Left ventricle myocardium superior (tissue), 1 donor: ENCODE data around the gene PHF23. TPM values are rescaled to one million over a fixed set of nuclear protein-coding genes. Genes with fewer than 3 reads are reported as not detected.
"Not testable (repeated sequence)": the region's sequence is repeated elsewhere in the genome, so short reads cannot be mapped to it uniquely, and the experiment has no call there.

Experiments
- ATAC-seq: fragments of 200-7000 bp; cut with Tn5 transposase; one replicate; pipeline ENCODE4 v1.9.1; 2020; ENCODE audit warnings: mild to moderate bottlenecking, moderate library complexity
- DNase-seq: peaks from one replicate; pipeline ENCODE4 v3.0.0-alpha.2; 2020
- intact Hi-C: fragments of 100-400 bp; cut with micrococcal nuclease; formaldehyde crosslinking; loops from one replicate; pipeline ENCODE4 v1.11.0; 2022
- total RNA-seq: library from RNA; stranded (reverse); fragmentation: NEBNext Ultra II Directional; extraction: Animal tissue kit (Norgen Biotek cat#: 25700); gene quantifications from one replicate; pipeline ENCODE4 v1.2.1, GENCODE V29; 2021
- donor health status: DM: no; HTN: yes; CAD: no; lungs with severe emphysema.

The PHF23 gene
- total RNA-seq, 1 donor from 2014 or later: 29.4 TPM

DNA sequence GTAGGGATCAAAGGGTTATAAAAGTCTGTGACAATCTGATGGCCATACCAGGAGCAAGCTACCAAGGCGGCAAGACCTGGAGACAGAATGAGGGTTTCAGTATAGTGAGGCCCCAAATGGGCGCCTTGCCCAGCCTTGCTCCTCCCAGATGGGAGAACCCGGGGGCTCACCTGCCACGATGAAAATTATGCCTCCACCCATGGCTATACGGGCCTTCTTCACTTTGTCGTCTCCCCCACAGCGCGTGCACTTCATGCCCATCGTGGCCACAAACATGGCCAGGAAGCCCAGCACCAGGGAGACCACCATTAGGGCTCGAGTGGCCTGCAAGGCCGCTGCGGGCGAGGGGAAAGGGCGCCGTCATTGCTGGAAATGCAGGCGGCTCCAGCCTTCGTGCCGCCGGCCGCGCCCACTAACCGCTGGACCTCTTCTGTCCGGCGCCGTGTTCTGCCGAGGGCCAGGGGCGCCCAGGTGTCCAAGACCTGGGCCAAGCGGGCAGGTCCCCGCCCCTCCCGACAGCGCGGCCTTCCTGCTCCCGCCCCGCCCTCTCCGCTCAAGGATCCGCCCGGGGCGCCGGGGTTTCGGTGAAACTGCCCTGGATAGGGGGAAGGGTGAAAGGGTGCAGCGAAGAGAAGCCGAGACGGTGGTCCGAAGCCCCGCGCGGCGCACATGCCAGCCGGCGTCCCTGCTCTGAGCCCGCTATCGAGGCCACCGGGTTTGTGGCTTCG lies 21.6 kb upstream of the PHF23 start:
- DNase-seq (peak; percentile 53), ATAC-seq (peak; percentile 70)
- intact Hi-C loops: no loop called here

DNA sequence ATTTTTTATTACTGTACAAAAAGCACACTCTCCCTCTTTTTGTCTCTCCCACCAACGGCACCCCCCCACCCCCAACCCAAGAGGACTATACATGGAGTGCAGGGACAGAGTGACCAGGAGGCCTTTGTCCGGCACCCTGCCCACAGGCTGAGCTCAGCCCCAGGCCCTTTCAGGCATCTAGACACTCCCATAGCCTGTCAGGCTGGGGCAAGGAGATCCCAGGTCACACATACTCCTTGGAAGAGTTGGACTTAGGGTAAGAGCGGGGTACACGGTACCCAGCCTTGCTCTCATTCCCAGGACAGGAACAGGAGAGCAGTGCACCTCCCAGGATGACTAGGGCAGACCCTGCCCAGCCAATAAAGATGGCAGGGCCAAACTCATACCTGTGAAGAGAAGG lies 20.9 kb upstream of the PHF23 start:
- ATAC-seq: peak; percentile 6
- DNase-seq: no peak
- intact Hi-C loops: no loop called here

DNA sequence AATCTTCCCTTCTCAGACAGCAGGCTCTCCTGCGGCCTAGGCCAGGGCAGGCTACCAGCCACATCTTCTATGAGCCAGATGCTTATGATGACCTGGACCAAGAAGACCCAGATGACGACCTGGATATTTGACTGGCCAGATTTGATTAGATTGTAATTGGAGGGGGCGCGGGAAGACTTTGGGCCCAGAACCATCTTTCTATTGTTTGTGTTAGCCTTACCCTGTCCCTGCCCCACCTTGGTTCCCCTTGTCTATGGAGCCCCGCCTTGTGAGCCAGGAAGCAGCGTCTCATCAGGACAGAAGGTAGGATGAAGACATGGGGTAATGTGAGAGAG lies 20.3 kb upstream of the PHF23 start:
- intact Hi-C loops: no loop called here
- DNase-seq (no peak), ATAC-seq (no peak)

DNA sequence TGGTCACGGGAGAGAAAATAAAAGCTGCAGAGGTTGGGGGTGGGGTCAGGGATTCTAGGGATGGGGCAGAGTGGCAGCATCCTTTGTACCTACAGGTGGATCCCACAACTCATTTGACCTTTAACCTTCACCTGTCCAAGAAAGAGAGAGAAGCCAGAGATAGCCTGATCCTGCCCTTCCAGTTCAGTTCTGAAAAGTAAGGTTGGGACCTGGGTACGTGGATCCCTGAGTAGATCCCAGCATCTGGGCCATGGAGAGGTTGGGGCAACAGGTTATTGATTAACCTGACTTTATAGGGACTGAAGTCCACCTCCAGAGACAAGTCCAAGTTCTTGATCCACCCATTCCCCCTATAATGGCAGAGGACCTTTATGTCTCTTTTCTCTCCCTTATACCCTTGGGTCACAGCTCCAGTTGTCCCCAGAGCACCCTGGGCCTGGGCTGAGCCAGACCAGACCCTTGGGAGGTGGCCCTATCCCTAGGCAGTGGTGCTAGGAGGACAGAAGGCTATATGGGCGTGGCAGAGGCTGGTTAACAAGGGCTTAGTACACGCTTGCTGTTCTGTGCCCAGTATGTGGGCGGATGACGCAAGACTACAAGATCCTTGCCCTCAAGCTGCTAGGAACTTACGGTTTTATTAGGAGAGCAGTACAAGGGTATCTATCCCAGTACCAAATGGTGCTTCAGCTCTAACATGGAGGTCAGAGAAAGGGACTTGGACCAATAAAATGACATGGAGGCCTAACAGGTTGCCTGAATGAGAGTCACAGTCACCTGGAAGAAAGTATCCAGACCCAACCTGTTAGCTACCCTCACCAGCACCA lies 19.7 kb upstream of the PHF23 start:
- intact Hi-C loops: no loop called here
- DNase-seq (no peak), ATAC-seq (no peak)

DNA sequence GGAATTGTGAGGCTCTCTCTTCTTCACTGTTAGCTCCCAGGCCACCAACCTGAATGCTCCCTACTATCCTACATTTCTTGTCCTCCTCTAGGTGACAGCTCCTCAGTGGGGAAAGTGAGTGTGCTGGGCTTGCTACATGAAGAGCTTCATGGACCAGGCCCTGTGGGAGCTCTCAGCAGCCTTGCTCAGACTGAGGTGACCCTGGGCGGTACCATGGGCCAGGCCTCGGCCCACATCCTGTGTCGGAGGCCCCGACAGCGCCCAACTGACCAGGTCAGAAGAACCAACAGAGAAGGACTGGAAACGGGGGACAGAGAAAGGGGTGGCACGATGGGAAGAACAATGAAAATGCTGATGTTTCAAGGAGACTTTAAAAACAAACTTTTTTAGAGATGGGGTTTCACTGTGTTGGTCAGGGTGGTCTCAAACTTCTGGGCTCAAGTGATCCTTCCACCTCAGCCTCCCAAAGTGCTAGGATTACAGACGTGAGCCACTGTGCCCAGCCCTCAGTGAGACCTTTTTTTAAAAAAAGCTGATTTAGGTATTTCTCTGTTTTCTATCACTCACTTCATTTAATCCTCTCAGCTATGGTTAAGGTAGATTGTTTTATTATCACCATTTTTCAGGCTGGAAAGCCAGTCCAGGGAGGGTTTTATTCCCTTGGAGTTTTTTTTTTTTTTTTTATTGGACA lies 17.7 kb upstream of the PHF23 start:
- DNase-seq (no peak), ATAC-seq (no peak)
- intact Hi-C loops: no loop called here

DNA sequence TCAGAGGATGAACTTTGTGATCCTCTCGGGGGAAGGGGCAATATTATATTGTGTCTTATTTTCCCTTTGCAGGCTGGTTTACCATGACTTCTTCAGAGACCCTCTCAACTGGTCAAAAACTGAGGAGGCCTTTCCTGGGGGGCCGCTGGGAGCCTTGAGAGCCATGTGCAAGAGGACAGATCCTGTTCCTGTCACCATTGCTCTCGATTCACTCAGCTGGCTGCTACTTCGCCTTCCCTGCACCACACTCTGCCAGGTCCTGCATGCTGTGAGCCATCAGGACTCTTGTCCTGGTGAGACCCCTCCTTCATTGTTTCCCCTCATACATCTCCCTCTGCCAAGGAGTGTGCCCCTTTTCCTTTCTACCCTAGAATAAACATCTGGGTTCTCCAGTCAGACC lies 15.3 kb upstream of the PHF23 start:
- ATAC-seq (no peak), DNase-seq (no peak)
- intact Hi-C loops: no loop called here

DNA sequence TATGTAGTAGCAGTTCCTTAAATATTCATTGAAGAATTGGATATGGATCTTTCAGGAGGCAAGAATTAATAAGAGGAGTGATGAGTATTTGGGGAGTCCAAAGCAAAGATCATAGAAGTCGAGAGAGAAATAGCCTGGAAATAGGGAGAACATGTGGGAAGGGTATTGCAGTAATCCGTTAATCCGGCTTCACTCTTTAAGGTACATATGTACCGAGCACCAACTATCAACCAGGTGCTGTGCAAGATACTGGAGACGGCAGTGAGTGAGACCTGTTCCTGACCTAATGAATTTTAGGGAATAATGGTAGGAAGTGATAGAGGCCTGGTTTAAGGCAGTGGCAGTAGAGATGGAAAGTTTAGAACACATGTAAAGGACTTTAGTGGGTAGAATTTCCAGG lies 13.8 kb upstream of the PHF23 start:
- intact Hi-C loops: no loop called here
- DNase-seq (no peak), ATAC-seq (no peak)

DNA sequence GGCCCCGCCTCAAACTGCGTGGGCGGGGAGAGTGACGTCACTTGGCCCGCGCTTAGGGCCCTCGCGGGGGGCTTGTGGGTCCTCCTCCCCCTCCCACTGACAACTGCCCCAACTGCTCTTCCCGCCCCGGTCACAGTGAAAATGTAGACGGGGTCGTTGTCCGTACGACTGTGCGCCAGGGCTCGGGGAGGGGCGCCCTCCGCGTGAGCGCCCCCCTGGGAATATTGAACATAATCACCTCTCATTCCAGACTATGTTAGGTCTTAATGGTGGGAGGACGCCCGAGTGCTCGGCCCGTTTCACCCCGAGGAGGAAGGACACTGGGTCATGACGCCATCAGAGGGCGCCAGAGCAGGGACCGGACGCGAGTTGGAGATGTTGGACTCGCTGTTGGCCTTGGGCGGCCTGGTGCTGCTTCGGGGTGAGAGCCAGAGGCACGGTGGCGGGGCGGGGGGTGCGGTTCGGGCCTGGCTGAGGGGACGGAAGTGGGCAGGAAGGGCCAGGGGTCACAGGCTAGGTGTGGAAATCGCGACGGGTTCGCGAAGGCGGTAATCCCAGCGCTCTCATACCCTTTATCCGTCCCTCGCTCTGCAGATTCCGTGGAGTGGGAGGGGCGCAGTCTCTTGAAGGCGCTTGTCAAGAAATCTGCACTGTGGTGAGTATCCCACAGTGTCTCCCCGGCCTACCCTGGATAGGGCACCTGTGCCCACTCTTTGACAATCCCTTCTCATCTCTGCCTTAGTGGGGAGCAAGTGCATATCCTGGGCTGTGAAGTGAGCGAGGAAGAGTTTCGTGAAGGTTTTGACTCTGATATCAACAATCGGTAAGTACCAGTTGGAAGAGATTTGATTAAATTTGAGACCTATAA lies 13.2 kb upstream of the PHF23 start, which contains the start of gene ELP5:
Gene ELP5, plus strand, starts transcription at position 40 of the 868 bp plus-strand sequence. Its CDS starts 336 bp downstream, at position 376.
- intact Hi-C loops: no loop called here
- ATAC-seq (peak; percentile 80), DNase-seq (peak; percentile 96)

DNA sequence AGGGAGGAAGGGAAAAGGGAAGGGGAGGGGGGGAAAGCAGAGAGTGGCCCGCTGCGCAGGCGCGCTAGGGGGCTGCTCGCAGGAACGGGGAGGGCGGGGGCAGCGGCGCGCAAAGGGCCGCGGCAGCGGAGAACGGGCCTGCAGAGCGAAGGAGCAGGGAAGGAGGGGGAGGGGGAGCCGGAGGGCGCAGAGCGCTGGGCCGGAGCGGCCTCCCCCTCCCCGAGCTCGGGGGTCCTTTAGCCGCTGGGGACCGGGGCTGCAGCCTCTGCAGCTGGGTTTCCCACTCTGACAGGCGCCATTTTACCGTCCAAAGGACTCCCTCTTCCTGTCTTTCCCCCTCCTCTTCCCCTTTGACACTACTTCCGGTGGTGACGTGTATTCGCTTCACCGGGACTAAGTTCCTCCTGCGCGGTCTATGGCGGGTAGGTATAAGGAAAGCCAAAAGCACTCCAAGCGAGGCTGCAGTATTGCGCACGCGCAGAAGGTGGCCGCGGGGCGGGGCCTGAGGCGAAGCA lies 12.5 kb upstream of the PHF23 start, which contains the start of gene CTDNEP1:
Gene CTDNEP1, minus strand, starts transcription at position 74 of the 515 bp plus-strand sequence. CDS start 438 bp downstream, outside the sequence.
- peak; percentile 94 for ATAC-seq
- peak; percentile 99 for DNase-seq
- intact Hi-C loops: no loop called here

DNA sequence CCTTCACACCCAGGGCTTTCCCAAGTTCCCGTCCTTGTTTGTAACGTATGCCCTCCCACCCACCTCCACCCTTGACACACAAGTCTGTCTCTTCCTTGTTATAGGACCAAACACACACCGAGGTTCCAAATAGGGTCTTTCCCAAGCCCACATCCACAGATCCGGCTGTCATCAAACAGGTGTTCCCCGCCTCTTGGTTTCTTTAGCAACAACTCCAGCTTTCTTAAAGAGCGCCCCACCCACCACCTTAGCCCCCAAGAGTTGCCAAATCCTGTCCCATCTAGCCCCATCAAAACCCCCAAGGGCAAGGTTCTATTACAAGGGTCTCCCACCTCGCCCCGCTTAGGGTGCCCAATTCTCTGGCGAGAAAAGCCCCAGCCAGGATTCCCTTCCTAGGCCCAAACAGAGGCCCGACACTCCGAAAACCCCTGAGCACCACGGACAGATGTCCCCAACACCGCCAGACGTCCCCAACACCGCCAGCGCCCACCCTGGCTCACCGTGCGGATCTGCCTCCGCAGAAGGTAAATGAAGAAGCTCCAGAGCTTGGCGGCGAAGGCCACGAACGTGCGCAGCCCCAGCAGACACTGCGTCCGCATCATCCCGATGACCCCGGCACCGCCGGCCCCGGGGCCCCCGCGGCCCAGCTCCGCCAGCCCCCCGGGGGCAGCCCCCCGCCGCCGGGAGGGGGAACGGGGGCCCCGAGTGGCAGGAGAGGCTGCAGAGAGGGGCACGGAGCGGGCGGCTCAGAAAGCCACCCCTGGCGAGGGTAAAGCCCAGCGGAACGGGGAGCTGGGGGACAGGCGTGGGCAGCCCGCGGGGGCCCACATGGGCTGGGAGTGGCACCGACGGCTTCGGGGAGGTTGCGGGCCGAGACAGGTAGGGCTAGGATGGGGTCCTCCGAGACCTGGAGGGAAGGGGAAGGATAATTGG lies 11.7 kb upstream of the PHF23 start:
- DNase-seq (peak; percentile 41), ATAC-seq (no peak)
- intact Hi-C loops: no loop called here

DNA sequence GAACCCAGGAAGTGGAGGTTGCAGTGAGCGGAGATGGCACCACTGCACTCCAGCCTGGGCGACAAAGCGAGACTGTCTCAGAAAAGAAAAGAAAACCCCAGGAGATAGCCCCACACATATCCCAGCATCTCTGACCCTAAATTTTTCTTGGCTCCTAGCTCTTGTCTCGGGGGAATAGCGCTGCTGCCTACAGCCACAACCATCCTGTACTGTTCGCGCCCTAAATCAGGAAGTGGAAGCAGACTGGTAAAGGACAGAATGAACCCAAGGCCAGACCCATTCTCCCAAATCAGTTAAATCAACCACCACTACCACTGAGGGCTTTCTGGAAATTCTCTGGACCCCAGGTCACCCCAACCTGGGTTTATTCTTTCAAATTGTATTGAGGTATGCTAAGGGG lies 10.6 kb upstream of the PHF23 start:
- no peak for DNase-seq
- ATAC-seq: no peak
- intact Hi-C loops: no loop called here

DNA sequence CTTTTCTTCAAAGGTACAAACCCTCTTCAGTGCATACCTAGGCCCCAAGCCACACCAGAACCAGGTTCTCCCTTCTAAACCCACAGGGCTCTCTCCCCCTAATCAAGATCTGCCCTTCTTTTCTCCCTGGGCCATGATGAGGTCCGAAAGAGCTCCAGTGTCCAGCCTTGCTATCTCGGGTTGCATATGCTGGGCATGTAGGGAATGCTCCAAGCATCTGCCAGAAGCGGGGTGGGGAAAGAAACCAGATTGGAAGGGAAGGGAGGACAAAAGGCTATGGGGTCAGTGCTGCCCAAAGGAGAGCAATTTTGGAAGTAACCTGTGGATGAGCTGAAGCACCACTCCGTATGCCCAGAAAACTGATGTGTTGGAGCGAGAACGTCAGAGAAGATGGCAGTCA lies 10.0 kb upstream of the PHF23 start:
- DNase-seq (no peak), ATAC-seq (no peak)
- intact Hi-C loops: no loop called here

DNA sequence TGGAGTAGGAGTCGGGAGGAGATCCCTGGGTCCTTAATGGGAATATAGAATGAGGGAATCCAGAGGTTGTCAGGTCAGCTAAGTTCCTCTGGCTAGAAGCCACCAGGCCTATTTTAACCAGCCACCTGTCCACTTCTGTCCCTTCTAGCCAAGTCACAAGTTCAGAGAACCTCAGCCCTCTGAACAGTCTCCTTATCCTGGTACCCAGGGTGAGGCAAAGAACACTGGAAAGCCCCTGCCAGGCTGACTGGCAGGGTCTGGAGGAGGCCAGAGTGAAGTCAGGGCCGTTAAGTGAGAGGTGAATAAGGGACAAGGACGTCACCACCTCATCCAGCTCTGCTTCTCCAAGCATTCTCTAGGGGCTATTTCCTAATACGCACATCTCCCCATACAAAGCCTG lies 9.5 kb upstream of the PHF23 start:
- ATAC-seq (no peak), DNase-seq (no peak)
- intact Hi-C loops: no loop called here

DNA sequence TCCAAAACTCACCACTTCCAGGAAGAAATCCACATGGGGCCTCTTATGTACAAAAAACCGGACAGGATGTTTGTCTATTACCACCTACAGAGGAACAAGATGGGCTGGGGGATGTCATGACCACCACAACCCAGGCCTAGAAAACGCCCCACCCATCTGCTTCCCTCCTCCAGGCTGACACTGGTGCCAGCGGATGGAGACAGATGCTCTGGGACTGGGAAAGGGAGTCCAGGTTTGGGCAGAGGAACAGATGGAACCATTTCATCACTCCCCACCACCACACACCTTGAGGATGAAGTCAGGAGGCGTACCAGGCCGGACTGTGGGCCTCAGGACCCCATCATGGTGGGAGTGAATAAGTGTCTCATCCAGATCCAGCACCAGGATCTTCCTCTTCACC lies 7.5 kb upstream of the PHF23 start:
- no peak for ATAC-seq
- intact Hi-C loops: no loop called here
- DNase-seq: no peak

DNA sequence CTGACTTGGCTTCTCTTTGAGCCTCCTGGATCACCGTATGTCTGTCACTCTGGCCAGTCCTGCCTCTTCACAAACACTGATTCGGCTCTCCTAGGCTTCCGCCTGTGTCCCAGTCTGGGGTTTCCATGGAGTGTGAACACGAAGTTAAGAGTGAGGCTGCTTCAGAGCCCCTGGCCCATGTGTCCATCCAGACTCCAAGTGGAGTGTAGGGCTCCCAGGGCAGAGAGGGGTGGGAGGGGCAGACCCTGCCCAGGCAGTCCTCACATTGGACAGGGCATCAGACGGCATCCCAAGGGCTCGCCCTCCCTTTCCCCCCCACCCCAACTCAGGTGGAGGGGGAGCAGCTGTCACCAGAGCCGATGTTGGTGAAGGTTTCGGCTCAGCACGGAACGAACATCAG lies 4.6 kb upstream of the PHF23 start:
- DNase-seq, intact Hi-C loops, ATAC-seq: not testable (repeated sequence)

DNA sequence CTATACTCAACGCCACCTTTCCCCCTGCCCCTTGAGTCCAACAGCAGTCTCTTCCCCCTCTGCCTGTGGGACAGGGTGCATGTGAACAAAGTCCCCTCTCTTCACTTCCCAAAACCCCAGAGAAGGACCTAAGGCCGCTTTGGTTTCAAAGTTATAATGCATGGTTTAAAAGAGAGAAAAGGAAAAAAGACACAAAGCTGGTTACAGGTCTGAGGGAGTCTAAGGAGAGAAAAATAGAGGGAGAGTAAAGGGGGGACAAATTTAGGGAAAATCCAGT lies 4.1 kb upstream of the PHF23 start:
- DNase-seq (no peak), ATAC-seq (no peak)
- intact Hi-C loops: no loop called here

DNA sequence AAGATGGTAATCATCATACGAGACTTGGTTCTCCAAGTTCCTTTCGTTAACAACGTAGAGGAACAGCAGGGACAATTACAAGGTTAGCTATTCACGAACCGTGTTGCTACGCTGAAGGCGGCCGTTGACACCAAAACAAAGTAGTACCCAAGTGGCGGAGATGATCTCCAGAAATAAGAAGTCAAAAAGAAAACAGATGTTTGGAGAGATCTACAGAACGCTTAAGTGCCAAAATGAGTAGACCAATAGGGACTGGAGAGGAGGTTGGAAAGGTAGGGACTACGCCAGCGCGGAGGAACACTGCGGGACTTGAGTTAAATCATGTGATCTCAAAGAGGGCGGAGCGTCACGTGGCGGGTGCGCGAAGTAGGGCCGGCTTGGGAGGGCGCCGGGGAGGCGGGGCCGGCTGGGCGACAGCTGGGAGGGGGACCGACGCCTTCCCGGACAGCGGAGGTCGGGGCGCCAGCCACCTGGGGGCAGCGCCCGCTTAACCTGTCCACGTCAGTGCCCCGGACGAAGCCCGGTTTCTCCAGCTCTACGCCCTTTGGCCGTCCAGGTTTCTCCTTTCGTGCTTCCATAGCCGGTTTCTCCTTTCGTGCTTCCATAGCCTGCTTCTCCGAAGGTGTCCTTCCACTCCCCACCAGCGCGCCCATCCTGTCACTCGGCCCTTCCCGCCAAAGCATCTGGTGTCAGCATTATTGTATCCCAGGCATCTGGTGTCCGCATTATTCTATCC lies 3.6 kb upstream of the PHF23 start:
- peak; percentile 63 for ATAC-seq
- peak; percentile 98 for DNase-seq
- intact Hi-C loops: no loop called here
